Loucy (cell line): ENCODE data around the gene MACROH2A1.
A peak's percentile ranks its signal among the peaks of the same experiment; 100 is the strongest.

Experiments used
- H2AFZ ChIP-seq: fragments of 200-600 bp; sonication (generic); 2 replicates; pipeline ENCODE4 v1.6.0; 2016; ENCODE audit warnings: antibody characterized with exemption, mild to moderate bottlenecking, low read length, moderate library complexity
- H3F3A ChIP-seq: fragments of 200-600 bp; 2 replicates; pipeline ENCODE4 v1.6.0; 2016; ENCODE audit warnings: antibody characterized with exemption, low read depth, mild to moderate bottlenecking
- H3K27me3 ChIP-seq: fragments of 200-600 bp; sonication (generic); 2 replicates; pipeline ENCODE4 v1.6.1; 2014; ENCODE audit warnings: low read length, mild to moderate bottlenecking; ENCODE audit not compliant: insufficient read depth, poor library complexity, severe bottlenecking
- H3K36me3 ChIP-seq: fragments of 200-600 bp; sonication (generic); 2 replicates; pipeline ENCODE4 v1.6.1; 2016; ENCODE audit warnings: low read length; ENCODE audit not compliant: insufficient read depth
- H3K4me1 ChIP-seq: fragments of 200-600 bp; sonication (generic); 2 replicates; pipeline ENCODE4 v1.5.1; 2014; ENCODE audit warnings: low read length, mild to moderate bottlenecking; ENCODE audit not compliant: insufficient read depth, poor library complexity, severe bottlenecking
- H3K4me2 ChIP-seq: fragments of 200-600 bp; sonication (generic); 2 replicates; pipeline ENCODE4 v1.6.0; 2014; ENCODE audit warnings: antibody characterized with exemption, low read length, low read depth, mild to moderate bottlenecking; ENCODE audit not compliant: poor library complexity, severe bottlenecking
- H3K4me3 ChIP-seq: fragments of 200-600 bp; sonication (generic); 2 replicates; pipeline ENCODE4 v1.5.1; 2014; ENCODE audit warnings: low read length, mild to moderate bottlenecking, mixed read lengths; ENCODE audit not compliant: poor library complexity, severe bottlenecking
- H3K79me2 ChIP-seq: fragments of 200-600 bp; sonication (generic); 2 replicates; pipeline ENCODE4 v1.6.1; 2014; ENCODE audit warnings: low read length; ENCODE audit not compliant: insufficient read depth
- H3K9ac ChIP-seq: fragments of 200-600 bp; sonication (generic); 2 replicates; pipeline ENCODE4 v1.6.0; 2014; ENCODE audit warnings: mild to moderate bottlenecking, low read depth, low read length, moderate library complexity; ENCODE audit not compliant: poor library complexity, severe bottlenecking
- H3K9me2 ChIP-seq: fragments of 200-600 bp; sonication (generic); replicated peaks from 2 replicates; pipeline ENCODE4 v1.6.1; 2016; ENCODE audit warnings: low read depth, low read length, mixed read lengths
- H3K9me3 ChIP-seq: fragments of 200-600 bp; sonication (generic); 2 replicates; pipeline ENCODE4 v1.6.1; 2014; ENCODE audit warnings: mild to moderate bottlenecking, antibody characterized with exemption, low read length, low read depth; ENCODE audit not compliant: insufficient read depth
- H4K20me1 ChIP-seq: fragments of 200-600 bp; sonication (generic); 2 replicates; pipeline ENCODE4 v1.6.0; 2014; ENCODE audit warnings: antibody characterized with exemption, low read length, mild to moderate bottlenecking; ENCODE audit not compliant: insufficient read depth, poor library complexity, severe bottlenecking
- EZH2phosphoT487 ChIP-seq: fragments of 200-600 bp; IDR thresholded peaks from 2 replicates; pipeline ENCODE4 v1.6.1; 2018; ENCODE audit warnings: antibody characterized with exemption, mild to moderate bottlenecking, moderate library complexity, borderline replicate concordance
- TF ChIP-seq, protein P1 (sequence below): fragments of 200-600 bp; sonication (generic); conservative IDR thresholded peaks from 2 replicates; pipeline ENCODE4 v1.5.1; 2014; ENCODE audit warnings: mild to moderate bottlenecking, antibody characterized with exemption, low read length

MACROH2A1 gene

DNA sequence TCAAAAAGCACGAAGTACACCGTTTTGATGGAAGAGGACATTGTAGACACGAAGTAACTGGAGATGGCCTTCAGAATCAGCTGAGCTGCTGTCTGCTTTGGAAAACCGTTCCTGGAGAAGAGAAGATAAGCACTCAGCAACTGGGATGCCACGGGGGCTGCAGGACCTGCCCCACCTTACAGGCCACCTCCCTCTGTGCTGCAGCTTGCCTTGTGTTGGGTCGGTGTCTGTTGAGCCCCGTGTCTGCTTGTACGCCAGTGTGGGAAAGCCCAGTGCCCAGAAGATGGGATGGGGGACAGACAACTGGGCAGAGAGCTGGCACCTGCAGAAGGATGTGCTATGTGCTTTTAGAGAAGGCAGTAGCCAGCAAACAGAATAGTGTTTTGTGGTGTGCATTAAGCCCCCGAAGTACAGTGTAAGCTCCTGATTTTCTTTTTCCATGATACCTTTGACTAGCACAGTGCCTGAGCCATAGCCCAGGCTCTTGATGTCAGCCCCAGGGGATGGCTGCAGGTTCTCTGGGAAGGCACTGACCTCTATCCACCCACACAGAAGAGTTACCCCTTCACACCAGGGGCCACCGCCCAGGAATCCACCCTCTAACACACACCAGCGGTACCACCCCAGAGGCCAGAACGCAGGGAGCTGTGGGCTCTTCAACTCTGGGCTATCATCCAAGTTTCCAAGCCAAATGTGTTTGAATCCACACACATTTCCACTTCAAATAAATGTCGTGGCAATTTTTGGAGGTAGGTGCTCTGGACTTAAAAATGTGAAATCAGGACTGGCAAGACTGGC, 63.8 kb downstream of the MACROH2A1 start:
- Histone ChIP-seq H3K4me2 (no peak overlapping the region), H3K27me3 (no peaks in the 10 kb centered on the region), H3F3A (peaks cover 30% of the 10 kb centered on the region), H3K79me2 (peaks cover 2% of the 10 kb centered on the region; the same call in 1 of the 2 replicates), H3K9ac (no peak overlapping the region), H3K9me3 (no peaks in the 10 kb centered on the region), H3K9me2 (no peaks in the 10 kb centered on the region), H3K4me3 (no peak overlapping the region), H2AFZ (no peak overlapping the region), H4K20me1 (peaks cover 16% of the 10 kb centered on the region), H3K4me1 (no peaks in the 10 kb centered on the region), H3K36me3 (peaks cover 100% of the 10 kb centered on the region)
- no peak for TF ChIP-seq EZH2phosphoT487
- TF ChIP-seq, protein P1, sequence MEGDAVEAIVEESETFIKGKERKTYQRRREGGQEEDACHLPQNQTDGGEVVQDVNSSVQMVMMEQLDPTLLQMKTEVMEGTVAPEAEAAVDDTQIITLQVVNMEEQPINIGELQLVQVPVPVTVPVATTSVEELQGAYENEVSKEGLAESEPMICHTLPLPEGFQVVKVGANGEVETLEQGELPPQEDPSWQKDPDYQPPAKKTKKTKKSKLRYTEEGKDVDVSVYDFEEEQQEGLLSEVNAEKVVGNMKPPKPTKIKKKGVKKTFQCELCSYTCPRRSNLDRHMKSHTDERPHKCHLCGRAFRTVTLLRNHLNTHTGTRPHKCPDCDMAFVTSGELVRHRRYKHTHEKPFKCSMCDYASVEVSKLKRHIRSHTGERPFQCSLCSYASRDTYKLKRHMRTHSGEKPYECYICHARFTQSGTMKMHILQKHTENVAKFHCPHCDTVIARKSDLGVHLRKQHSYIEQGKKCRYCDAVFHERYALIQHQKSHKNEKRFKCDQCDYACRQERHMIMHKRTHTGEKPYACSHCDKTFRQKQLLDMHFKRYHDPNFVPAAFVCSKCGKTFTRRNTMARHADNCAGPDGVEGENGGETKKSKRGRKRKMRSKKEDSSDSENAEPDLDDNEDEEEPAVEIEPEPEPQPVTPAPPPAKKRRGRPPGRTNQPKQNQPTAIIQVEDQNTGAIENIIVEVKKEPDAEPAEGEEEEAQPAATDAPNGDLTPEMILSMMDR, result no peak

DNA sequence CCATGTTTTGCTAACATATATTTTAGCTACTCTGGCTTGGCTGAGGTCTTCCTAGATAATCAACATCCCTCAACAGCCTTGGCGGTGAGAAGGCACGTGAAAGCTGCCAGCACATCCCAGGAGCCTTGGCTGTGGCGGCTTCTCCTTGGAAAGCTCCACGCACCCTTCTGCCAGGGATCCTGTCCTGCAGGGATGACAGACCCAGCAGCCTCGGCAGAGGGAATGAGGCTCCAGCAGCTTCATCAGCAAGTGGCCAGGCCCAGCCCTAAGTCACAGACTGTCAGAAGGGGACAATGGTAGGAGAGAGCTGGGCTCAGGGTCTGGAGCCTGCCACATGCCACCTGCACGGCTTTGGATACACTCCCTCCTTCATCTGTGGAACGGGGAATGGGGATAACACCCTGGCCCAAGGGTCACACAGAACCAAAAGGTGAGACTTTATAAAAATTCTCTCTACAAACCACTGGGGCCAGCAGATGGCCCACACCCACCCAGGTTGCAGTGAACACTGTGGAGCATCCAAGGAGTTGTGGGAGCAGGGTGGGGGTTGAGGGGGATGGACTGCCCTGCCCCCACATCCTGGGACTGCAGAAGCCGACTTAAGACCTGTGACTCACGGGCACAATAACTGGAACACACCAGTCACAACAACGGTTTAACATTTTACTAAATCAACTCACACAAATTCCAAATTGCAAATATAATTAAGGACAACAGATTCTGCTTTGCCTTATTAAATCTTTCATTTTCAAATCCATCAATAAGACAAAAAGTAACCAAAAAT, 65.1 kb downstream of the MACROH2A1 start:
- Histone ChIP-seq H2AFZ (no peak overlapping the region), H3K27me3 (no peaks in the 10 kb centered on the region), H3K79me2 (0 out of 2 replicates have a peak, but pooled peaks cover 2% of the 10 kb centered on the region), H3K9ac (no peak overlapping the region), H3K9me2 (no peaks in the 10 kb centered on the region), H3K4me3 (no peak overlapping the region), H3K9me3 (no peaks in the 10 kb centered on the region), H3K36me3 (peaks cover 100% of the 10 kb centered on the region), H3F3A (peaks cover 30% of the 10 kb centered on the region), H3K4me2 (no peak overlapping the region), H4K20me1 (peaks cover 9% of the 10 kb centered on the region), H3K4me1 (no peaks in the 10 kb centered on the region)
- TF ChIP-seq, protein P1, result no peak
- TF ChIP-seq EZH2phosphoT487, result no peak

DNA sequence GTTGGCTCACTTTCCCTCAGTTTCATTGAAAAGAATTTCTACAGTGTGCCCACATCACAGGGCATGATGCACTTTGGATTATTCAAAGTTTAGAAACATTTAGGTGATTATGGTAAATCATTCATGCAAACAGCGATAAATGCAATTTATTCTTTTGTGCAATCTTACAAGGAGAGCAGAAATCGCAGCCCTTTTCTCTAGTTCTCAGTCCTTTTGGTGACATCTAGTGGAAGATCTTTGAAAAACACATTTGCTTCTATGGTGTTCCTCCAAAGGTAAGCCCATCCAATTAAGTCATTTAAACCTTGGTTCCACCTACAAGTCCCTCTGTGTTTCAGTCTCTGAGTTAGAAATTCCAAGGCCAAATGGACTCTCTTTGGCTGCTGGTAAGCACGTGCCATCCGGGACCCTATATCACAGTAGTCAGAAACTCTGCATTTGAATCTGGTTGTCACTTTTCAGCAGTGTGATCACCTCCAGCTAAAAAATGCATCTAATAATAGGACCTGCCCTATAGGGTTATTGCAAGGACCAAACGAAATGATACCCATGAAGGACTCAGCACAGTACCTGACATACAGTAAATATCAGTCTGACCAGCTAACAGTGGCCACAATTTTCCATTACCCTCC, 66.4 kb downstream of the MACROH2A1 start:
- Histone ChIP-seq H3K36me3 (peaks cover 88% of the 10 kb centered on the region), H3K27me3 (no peaks in the 10 kb centered on the region), H3K9ac (no peak overlapping the region), H2AFZ (no peak overlapping the region), H3K9me2 (no peaks in the 10 kb centered on the region), H3K4me2 (no peak overlapping the region), H4K20me1 (peaks cover 9% of the 10 kb centered on the region), H3K79me2 (0 out of 2 replicates have a peak, but pooled peaks cover 2% of the 10 kb centered on the region), H3K4me3 (no peak overlapping the region), H3K4me1 (no peaks in the 10 kb centered on the region), H3K9me3 (no peaks in the 10 kb centered on the region), H3F3A (peaks cover 30% of the 10 kb centered on the region)
- TF ChIP-seq, protein P1, result peak; percentile 67
- TF ChIP-seq EZH2phosphoT487, result no peak
